Fibroblast of lung (primary cell): ENCODE measurements around the gene MARF1.

ENCODE experiments used
- EZH2 ChIP-seq: IDR thresholded peaks from 2 replicates; pipeline ENCODE4 v1.5.1; 2012; ENCODE audit warnings: low read length, control low read depth, mild to moderate bottlenecking; ENCODE audit errors: missing control alignments
- TF ChIP-seq, protein P1 (sequence below), 2 donors: IDR thresholded peaks in 1 of 2; conservative IDR thresholded peaks in 1 of 2; 1 replicate in 1 of 2; 2 replicates in 1 of 2; pipeline ENCODE4 v1.5.1; 2011 to 2012; ENCODE audit warnings: low read length in 2 of 2, control low read depth in 1 of 2, inconsistent platforms in 1 of 2, low read depth in 1 of 2, mild to moderate bottlenecking in 1 of 2

DNA sequence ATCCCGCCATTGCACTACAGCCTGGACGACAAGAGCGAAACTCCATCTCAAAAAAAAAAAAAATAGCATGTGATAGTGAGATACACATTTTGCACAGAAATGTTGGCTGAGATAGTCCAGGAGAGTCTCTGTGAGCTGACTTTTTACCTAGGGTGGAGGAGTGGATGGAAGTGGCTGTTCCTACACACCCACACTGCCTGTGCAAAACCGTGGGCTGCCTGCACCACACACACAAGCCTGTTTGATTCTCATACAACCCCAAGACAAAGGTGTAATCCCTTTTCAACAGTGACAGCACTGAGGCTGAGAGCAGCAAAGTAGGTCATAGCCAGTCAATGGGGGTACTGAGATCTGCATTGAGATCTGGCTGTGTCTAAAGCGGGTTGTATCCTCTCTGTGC, 86.8 kb downstream of the MARF1 start:
- TF ChIP-seq, protein P1, sequence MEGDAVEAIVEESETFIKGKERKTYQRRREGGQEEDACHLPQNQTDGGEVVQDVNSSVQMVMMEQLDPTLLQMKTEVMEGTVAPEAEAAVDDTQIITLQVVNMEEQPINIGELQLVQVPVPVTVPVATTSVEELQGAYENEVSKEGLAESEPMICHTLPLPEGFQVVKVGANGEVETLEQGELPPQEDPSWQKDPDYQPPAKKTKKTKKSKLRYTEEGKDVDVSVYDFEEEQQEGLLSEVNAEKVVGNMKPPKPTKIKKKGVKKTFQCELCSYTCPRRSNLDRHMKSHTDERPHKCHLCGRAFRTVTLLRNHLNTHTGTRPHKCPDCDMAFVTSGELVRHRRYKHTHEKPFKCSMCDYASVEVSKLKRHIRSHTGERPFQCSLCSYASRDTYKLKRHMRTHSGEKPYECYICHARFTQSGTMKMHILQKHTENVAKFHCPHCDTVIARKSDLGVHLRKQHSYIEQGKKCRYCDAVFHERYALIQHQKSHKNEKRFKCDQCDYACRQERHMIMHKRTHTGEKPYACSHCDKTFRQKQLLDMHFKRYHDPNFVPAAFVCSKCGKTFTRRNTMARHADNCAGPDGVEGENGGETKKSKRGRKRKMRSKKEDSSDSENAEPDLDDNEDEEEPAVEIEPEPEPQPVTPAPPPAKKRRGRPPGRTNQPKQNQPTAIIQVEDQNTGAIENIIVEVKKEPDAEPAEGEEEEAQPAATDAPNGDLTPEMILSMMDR (conservative IDR thresholded peaks at IDR 0.05 in 1 of 2, IDR thresholded peaks at IDR 0.05 in 1 of 2; ENCODE audit: low read depth in 1 of 2, low read length in 2 of 2) = no peak
- no peak for TF ChIP-seq EZH2
